ENCODE data around the gene BDP1.
"Not testable (repeated sequence)": the region's sequence is repeated elsewhere in the genome, so short reads cannot be mapped to it uniquely, and the experiment has no call there.

The BDP1 gene

GRCh38 chr5:71461360-71461759 lies 5.9 kb downstream of the BDP1 start:
- no peak for DNase-seq

DNA sequence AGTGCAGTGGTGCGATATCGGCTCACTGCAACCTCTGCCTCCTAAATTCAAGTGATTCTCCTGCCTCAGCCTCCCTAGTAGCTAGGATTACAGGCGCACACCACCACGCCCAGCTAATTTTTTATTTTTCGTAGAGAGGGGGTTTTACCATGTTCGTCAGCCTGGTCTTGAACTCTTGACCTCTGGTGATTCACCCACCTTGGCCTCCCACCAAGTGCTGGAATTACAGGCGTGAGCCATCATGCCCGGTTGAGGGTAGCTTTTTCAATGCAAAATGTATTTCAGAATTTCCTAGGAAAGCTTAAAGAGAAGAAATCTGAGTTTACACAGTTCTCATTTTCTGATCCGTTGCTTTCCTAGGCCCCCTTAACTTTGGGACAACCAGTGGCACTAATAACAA lies 15.7 kb downstream of the BDP1 start:
- DNase-seq: no peak

GRCh38 chr5:71475788-71476384 lies 20.4 kb downstream of the BDP1 start:
- peak; percentile 7 for DNase-seq

- DNase-seq: no peak
These were observed 26.0 kb downstream of the BDP1 start for GRCh38 chr5:71481441-71481840.

GRCh38 chr5:71482132-71482531 lies 26.7 kb downstream of the BDP1 start:
- DNase-seq: peak; percentile 8

DNA sequence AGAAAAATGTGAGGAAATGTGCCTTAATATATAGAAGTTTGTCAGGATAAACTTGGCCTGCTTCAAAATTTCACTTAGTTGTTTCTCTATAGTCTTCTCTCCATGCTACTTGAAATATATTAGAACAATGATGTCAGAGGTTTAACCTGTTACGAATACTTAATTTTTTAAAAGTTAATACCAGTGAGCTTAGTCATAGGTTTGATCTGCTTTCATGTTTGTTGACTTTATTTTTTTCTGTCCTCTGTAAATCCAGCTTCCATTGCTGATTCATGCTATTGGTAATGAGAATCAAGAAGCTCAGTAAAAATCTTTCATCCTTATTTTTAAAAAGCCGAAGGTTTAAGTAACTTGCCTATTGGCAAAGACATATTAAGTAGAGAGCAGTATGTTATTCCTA lies 27.9 kb downstream of the BDP1 start:
- DNase-seq: no peak

GRCh38 chr5:71492817-71493615 lies 37.6 kb downstream of the BDP1 start:
- DNase-seq: no peak

- DNase-seq: not testable (repeated sequence)
These were observed 38.8 kb downstream of the BDP1 start for GRCh38 chr5:71494202-71494601.

DNA sequence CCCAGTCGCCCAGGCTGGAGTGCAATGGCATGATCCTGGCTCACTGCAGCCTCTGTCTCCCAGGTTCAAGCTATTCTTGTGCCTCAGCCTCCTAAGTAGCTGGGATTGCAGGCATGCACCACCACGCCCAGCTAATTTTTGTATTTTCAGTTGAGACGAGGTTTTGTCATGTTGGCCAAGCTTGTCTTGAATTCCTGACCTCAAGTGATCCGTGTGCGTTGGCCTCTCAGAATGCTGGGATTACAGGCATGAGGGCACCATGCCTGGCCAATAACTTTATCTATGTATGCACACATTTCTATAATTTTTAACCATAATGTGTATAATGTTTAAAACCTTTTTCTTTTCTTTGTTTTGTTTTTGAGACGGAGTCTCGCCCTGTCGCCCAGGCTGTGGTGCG lies 43.3 kb downstream of the BDP1 start:
- not testable (repeated sequence) for DNase-seq

GRCh38 chr5:71503536-71503935 lies 48.1 kb downstream of the BDP1 start:
- DNase-seq: no peak

DNA sequence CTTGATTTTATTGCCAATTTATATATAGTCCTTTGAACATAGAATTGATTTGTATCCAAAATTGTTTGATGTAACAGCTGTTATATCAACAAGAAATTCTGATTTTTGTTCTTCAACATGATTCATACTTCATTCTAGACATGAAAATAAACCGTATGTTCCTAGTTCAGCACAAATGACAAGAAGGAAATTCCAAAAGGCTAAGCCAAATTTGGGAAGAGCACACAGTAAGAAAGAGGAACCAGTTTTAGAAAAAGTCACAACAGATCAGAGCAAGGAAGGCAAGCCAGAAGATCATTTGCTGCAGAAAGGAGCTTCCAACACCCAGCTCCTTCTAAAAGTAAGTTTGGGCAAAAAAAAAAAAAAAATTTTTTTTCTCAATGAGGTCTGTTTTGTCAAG lies 66.7 kb downstream of the BDP1 start:
- DNase-seq: no peak

GRCh38 chr5:71525611-71526010 lies 70.2 kb downstream of the BDP1 start:
- DNase-seq: not testable (repeated sequence)

DNA sequence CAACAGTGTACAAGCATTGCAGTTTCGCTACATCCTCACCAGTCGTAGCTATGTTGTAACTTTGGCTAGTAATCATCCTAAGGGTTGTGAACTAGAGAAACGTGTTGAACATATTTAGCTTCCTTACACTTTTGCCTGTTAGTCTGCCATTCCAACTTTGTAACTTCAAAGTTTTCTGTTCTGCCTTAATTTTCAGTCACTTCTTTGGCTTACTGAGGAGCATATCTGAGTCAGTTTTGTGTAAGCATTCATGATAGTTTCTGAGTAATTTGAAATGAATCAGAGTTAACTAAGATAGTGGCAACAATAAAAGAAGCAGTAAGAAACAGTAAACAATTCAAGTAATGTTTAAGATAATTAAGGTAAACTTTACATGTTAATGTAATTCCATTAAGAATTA lies 72.8 kb downstream of the BDP1 start:
- no peak for DNase-seq

DNA sequence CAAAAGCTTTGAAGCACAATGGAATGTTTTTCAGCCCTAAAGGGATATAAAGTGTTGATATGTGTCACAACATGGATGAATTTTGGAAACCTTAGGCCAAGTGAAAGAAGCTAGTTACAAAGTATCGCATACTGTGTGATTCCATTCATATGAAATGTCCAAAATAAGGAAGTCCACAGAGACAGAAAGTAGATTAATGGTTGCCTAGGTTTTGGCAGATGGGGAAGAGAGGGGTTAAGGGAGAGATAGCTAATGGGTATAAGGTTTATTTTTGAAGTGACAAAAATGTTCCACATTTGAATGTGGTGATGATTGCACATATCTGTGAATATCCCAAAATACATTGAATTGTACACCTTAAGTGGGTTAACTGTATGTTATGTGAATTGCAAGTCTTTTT lies 74.2 kb downstream of the BDP1 start:
- DNase-seq: no peak

GRCh38 chr5:71533142-71533541 lies 77.7 kb downstream of the BDP1 start:
- DNase-seq: no peak

DNA sequence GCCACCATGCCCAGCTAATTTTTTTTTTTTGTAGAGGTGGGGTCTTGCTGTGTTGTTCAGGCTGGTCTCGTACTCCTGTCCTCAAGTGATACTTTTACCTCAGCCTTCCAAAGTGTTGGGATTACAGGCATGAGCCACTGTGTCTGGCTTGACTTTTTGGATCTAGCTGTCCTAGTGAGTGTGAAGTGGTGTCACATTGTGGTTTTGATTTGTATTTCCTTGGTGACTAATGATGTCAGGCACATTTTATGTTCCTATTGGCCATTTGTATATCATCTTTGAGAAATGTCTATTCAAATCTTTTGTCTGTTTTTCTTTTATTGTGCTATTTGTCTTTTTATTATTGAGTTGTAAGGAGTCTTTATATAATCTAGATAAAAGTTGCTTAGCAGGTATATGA lies 78.2 kb downstream of the BDP1 start:
- DNase-seq: no peak

DNA sequence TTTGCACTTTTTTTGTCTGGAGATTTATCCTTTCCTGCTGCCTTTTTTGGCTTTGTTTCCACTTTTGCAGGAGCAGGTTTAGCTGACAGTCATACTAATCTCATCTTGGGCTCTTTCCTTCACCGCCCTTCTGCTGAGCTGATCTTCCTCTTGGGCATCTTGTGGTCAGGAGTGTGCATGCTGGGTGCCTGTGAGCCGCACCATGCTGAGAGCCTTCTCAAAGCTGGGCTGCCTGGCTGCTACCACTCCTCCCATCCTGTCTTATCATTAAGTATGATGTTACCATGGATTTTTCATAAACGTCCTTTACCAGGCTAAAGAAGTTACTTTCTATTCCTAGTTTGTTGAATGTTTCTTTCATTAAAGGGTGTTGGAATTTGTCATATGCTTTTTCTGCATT lies 82.2 kb downstream of the BDP1 start:
- DNase-seq: no peak

- not testable (repeated sequence) for DNase-seq
These were observed 95.4 kb downstream of the BDP1 start for GRCh38 chr5:71550885-71551284.

GRCh38 chr5:71551582-71551981 lies 96.1 kb downstream of the BDP1 start:
- DNase-seq: not testable (repeated sequence)

DNA sequence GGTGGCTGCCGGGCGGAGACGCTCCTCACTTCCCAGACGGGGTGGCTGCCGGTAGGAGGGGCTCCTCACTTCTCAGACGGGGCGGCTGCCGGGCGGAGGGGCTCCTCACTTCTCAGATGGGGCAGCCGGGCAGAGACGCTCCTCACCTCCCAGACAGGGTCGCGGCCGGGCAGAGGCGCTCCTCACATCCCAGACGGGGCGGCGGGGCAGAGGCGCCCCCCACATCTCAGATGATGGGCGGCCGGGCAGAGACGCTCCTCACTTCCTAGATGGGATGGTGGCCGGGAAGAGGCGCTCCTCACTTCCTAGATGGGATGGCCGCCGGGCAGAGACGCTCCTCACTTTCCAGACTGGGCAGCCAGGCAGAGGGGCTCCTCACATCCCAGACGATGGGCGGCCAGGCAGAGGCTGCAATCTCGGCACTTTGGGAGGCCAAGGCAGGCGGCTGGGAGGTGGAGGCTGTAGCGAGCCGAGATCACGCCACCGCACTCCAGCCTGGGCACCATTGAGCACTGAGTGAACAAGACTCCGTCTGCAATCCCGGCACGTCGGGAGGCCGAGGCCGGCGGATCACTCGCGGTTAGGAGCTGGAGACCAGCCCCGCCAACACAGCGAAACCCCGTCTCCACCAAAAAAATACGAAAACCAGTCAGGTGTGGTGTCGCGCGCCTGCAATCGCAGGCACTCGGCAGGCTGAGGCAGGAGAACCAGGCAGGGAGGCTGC lies 96.7 kb downstream of the BDP1 start:
- DNase-seq: not testable (repeated sequence)

DNA sequence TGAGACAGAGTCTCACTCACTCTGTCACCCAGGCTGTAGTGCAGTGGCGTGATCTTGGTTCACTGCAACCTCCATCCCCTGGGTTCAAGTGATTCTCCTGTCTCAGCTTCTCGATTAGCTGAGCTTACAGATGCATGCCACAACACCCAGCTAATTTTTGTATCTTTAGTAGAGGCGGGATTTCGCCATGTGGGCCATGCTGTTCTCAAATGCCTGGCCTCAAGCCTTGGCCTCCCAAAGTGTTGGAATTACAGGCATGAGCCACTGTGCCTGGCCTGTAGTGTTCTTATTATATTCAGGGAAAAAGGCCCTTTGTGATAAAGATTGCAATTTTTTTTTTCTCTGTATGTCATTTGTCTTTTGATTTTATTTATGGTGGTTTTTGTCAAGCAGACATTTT lies 107.7 kb downstream of the BDP1 start:
- no peak for DNase-seq

DNA sequence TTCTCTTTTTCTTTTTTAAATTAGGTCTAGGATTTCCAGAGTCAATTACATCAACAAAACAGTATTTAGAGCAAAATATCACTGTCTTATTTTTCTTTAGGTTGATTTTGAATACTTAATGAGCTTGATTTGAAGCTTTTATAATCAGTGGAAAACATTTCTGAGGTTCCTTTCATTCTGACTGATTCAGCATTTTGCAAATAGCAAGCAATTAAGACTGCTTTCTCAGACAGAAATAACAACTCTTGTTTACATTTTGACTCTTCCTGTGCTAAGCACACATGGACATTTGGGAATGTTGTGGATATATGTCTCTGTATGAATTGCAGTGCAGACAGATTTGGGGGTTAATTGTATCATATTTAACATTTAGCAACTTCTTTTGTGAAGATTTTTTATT lies 109.4 kb downstream of the BDP1 start:
- no peak for DNase-seq

- no peak for DNase-seq
These were observed 114.5 kb downstream of the BDP1 start for GRCh38 chr5:71569748-71570509.
